Measurements from ENCODE around the gene CNPPD1.

The CNPPD1 gene

GRCh38 chr2:219184121-219184520 lies 7.4 kb upstream of the CNPPD1 start:
- Histone ChIP-seq H3K9me3 (ENCODE audit: control insufficient read depth, low read depth, low read length) (no peaks in the 10 kb centered on the region), H3K36me3 (ENCODE audit: control insufficient read depth, low read depth, low read length) (peaks cover 29% of the 10 kb centered on the region), H3K27me3 (ENCODE audit: control insufficient read depth, insufficient read depth, low read length) (no peaks in the 10 kb centered on the region), H3K9ac (ENCODE audit: low read length) (no peak overlapping the region), H3K27ac (ENCODE audit: low read length) (no peak overlapping the region), H3K4me1 (ENCODE audit: control insufficient read depth, low read depth, low read length) (peaks cover 1% of the 10 kb centered on the region), H3K4me3 (ENCODE audit: low read length) (no peak overlapping the region)

GRCh38 chr2:219183151-219183772 lies 6.5 kb upstream of the CNPPD1 start:
- H3K36me3 ChIP-seq (ENCODE audit: control insufficient read depth, low read depth, low read length) = peaks cover 29% of the 10 kb centered on the region
- no peak overlapping the region for H3K27ac ChIP-seq (ENCODE audit: low read length)
- H3K4me3 ChIP-seq (ENCODE audit: low read length) = no peak overlapping the region
- no peaks in the 10 kb centered on the region for H3K27me3 ChIP-seq (ENCODE audit: control insufficient read depth, insufficient read depth, low read length)
- no peak overlapping the region for H3K9ac ChIP-seq (ENCODE audit: low read length)
- peaks cover 5% of the 10 kb centered on the region for H3K4me1 ChIP-seq (ENCODE audit: control insufficient read depth, low read depth, low read length)
- H3K9me3 ChIP-seq (ENCODE audit: control insufficient read depth, low read depth, low read length) = no peaks in the 10 kb centered on the region

- H3K27me3 ChIP-seq (ENCODE audit: control insufficient read depth, insufficient read depth, low read length) = no peaks in the 10 kb centered on the region
- peaks cover 29% of the 10 kb centered on the region for H3K36me3 ChIP-seq (ENCODE audit: control insufficient read depth, low read depth, low read length)
- no peak overlapping the region for H3K4me3 ChIP-seq (ENCODE audit: low read length)
- H3K27ac ChIP-seq (ENCODE audit: low read length) = no peak overlapping the region
- H3K4me1 ChIP-seq (ENCODE audit: control insufficient read depth, low read depth, low read length) = peaks cover 5% of the 10 kb centered on the region
- H3K9me3 ChIP-seq (ENCODE audit: control insufficient read depth, low read depth, low read length) = no peaks in the 10 kb centered on the region
- H3K9ac ChIP-seq (ENCODE audit: low read length) = no peak overlapping the region
These were observed 5.8 kb upstream of the CNPPD1 start for GRCh38 chr2:219182331-219183150.

- no peaks in the 10 kb centered on the region for H3K27me3 ChIP-seq (ENCODE audit: control insufficient read depth, insufficient read depth, low read length)
- no peak overlapping the region for H3K9ac ChIP-seq (ENCODE audit: low read length)
- H3K27ac ChIP-seq (ENCODE audit: low read length) = no peak overlapping the region
- H3K9me3 ChIP-seq (ENCODE audit: control insufficient read depth, low read depth, low read length) = no peaks in the 10 kb centered on the region
- H3K36me3 ChIP-seq (ENCODE audit: control insufficient read depth, low read depth, low read length) = peaks cover 29% of the 10 kb centered on the region
- peaks cover 5% of the 10 kb centered on the region for H3K4me1 ChIP-seq (ENCODE audit: control insufficient read depth, low read depth, low read length)
- H3K4me3 ChIP-seq (ENCODE audit: low read length) = no peak overlapping the region
These were observed 4.8 kb upstream of the CNPPD1 start for GRCh38 chr2:219181531-219181930.

GRCh38 chr2:219180961-219181360 lies 4.2 kb upstream of the CNPPD1 start:
- Histone ChIP-seq H3K36me3 (ENCODE audit: control insufficient read depth, low read depth, low read length) (peaks cover 29% of the 10 kb centered on the region), H3K9me3 (ENCODE audit: control insufficient read depth, low read depth, low read length) (no peaks in the 10 kb centered on the region), H3K27me3 (ENCODE audit: control insufficient read depth, insufficient read depth, low read length) (no peaks in the 10 kb centered on the region), H3K4me1 (ENCODE audit: control insufficient read depth, low read depth, low read length) (peaks cover 5% of the 10 kb centered on the region), H3K27ac (ENCODE audit: low read length) (no peak overlapping the region), H3K9ac (ENCODE audit: low read length) (no peak overlapping the region), H3K4me3 (ENCODE audit: low read length) (no peak overlapping the region)

GRCh38 chr2:219179601-219180465 lies 3.1 kb upstream of the CNPPD1 start:
- no peaks in the 10 kb centered on the region for H3K27me3 ChIP-seq (ENCODE audit: control insufficient read depth, insufficient read depth, low read length)
- H3K9me3 ChIP-seq (ENCODE audit: control insufficient read depth, low read depth, low read length) = no peaks in the 10 kb centered on the region
- peaks cover 29% of the 10 kb centered on the region for H3K36me3 ChIP-seq (ENCODE audit: control insufficient read depth, low read depth, low read length)
- H3K27ac ChIP-seq (ENCODE audit: low read length) = no peak overlapping the region
- peaks cover 5% of the 10 kb centered on the region for H3K4me1 ChIP-seq (ENCODE audit: control insufficient read depth, low read depth, low read length)
- no peak overlapping the region for H3K9ac ChIP-seq (ENCODE audit: low read length)
- no peak overlapping the region for H3K4me3 ChIP-seq (ENCODE audit: low read length)

- no peaks in the 10 kb centered on the region for H3K9me3 ChIP-seq (ENCODE audit: control insufficient read depth, low read depth, low read length)
- peak overlapping the region; percentile 4 for H3K9ac ChIP-seq (ENCODE audit: low read length)
- no peak overlapping the region for H3K27ac ChIP-seq (ENCODE audit: low read length)
- H3K4me1 ChIP-seq (ENCODE audit: control insufficient read depth, low read depth, low read length) = peaks cover 5% of the 10 kb centered on the region
- peaks cover 27% of the 10 kb centered on the region for H3K36me3 ChIP-seq (ENCODE audit: control insufficient read depth, low read depth, low read length)
- H3K27me3 ChIP-seq (ENCODE audit: control insufficient read depth, insufficient read depth, low read length) = no peaks in the 10 kb centered on the region
- peak overlapping the region; percentile 76 for H3K4me3 ChIP-seq (ENCODE audit: low read length)
These were observed 1.9 kb upstream of the CNPPD1 start for GRCh38 chr2:219178377-219179175.

- Histone ChIP-seq H3K4me3 (ENCODE audit: low read length) (peak within 1 kb of the TSS; percentile 76), H3K9me3 (ENCODE audit: control insufficient read depth, low read depth, low read length) (no peaks in the 10 kb centered on the region), H3K27ac (ENCODE audit: low read length) (no peak within 1 kb of the TSS), H3K4me1 (ENCODE audit: control insufficient read depth, low read depth, low read length) (peaks cover 5% of the 10 kb centered on the region), H3K36me3 (ENCODE audit: control insufficient read depth, low read depth, low read length) (peaks cover 26% of the 10 kb centered on the region), H3K27me3 (ENCODE audit: control insufficient read depth, insufficient read depth, low read length) (no peaks in the 10 kb centered on the region), H3K9ac (ENCODE audit: low read length) (peak within 1 kb of the TSS; percentile 6)
These were observed 1.0 kb upstream of the CNPPD1 start, which contains the start of gene RETREG2 for GRCh38 chr2:219177552-219178376. Gene RETREG2, plus strand, starts transcription at chr2:219178275. Its CDS starts 78 bp downstream, at chr2:219178353.

- peak overlapping the region; percentile 76 for H3K4me3 ChIP-seq (ENCODE audit: low read length)
- H3K4me1 ChIP-seq (ENCODE audit: control insufficient read depth, low read depth, low read length) = peaks cover 5% of the 10 kb centered on the region
- H3K9me3 ChIP-seq (ENCODE audit: control insufficient read depth, low read depth, low read length) = no peaks in the 10 kb centered on the region
- peak overlapping the region; percentile 6 for H3K9ac ChIP-seq (ENCODE audit: low read length)
- H3K27ac ChIP-seq (ENCODE audit: low read length) = no peak overlapping the region
- H3K27me3 ChIP-seq (ENCODE audit: control insufficient read depth, insufficient read depth, low read length) = no peaks in the 10 kb centered on the region
- peaks cover 11% of the 10 kb centered on the region for H3K36me3 ChIP-seq (ENCODE audit: control insufficient read depth, low read depth, low read length)
These were observed 552 bp downstream of the CNPPD1 start for GRCh38 chr2:219175928-219176817.
